ENCODE measurements around the gene RHOF. TPM values are rescaled to one million over a fixed set of nuclear protein-coding genes. Genes with fewer than 3 reads are reported as not detected.

Gene RHOF
- total RNA-seq, 1 experiment from 2014 or later, result 29.1 TPM

- H3K27me3 ChIP-seq (ENCODE audit: insufficient read depth, low read length), result no peaks in the 10 kb centered on the region
- H3K56ac ChIP-seq (ENCODE audit: insufficient read length, low read depth, low read length), result no peak overlapping the region
- no peak overlapping the region; a peak in 1 of 7 replicates for H3K27ac Mint-ChIP-seq
- TF ChIP-seq CTCF (conservative IDR thresholded peaks at IDR 0.05), result no peak
- H2BK12ac ChIP-seq (ENCODE audit: insufficient read length, low read depth, low read length), result no peak overlapping the region
- no peaks in the 10 kb centered on the region for H3K27me3 Mint-ChIP-seq (ENCODE audit: low read depth)
- no peak overlapping the region for H2BK120ac ChIP-seq (ENCODE audit: low read depth, low read length, poor library complexity, severe bottlenecking)
- no peak for DNase-seq
- H3K9me3 ChIP-seq (ENCODE audit: control insufficient read depth, low read depth, low read length), result no peaks in the 10 kb centered on the region
- H2BK20ac ChIP-seq (ENCODE audit: low read depth, low read length, poor library complexity, severe bottlenecking), result no peak overlapping the region
- no peak overlapping the region for H2BK15ac ChIP-seq (ENCODE audit: low read depth, low read length)
- H3K23me2 ChIP-seq (ENCODE audit: insufficient read length, low read depth, low read length, poor library complexity, severe bottlenecking), result no peaks in the 10 kb centered on the region
- H3K79me1 ChIP-seq (ENCODE audit: insufficient read depth, low read depth, low read length, poor library complexity, severe bottlenecking), result peaks cover 2% of the 10 kb centered on the region
- no peak overlapping the region for H3T11ph ChIP-seq (ENCODE audit: low read length)
- H3K9me3 Mint-ChIP-seq, result no peaks in the 10 kb centered on the region; a peak in 1 of 5 replicates
- no peak overlapping the region for H4K5ac ChIP-seq (ENCODE audit: insufficient read length, low read depth, low read length)
- H3K4ac ChIP-seq (ENCODE audit: low read depth, low read length), result no peak overlapping the region
- no CpG with 5 or more reads among the region's 18 CpGs for WGBS (ENCODE audit: extremely low coverage, insufficient read length, low lambda C conversion rate)
- H3K27ac ChIP-seq (ENCODE audit: insufficient read length, low read depth, low read length), result no peak overlapping the region
- peaks cover 3% of the 10 kb centered on the region; the same call in 1 of the 2 replicates for H3K79me2 ChIP-seq (ENCODE audit: insufficient read depth, low read length)
- no peak overlapping the region for H2AK5ac ChIP-seq (ENCODE audit: insufficient read length, low read length)
- H2BK5ac ChIP-seq (ENCODE audit: insufficient read length, low read length), result no peak overlapping the region
- no peak overlapping the region for H3K4me3 Mint-ChIP-seq
- H3K4me2 ChIP-seq (ENCODE audit: insufficient read depth, insufficient read length, low read length), result no peak overlapping the region
- peaks cover 20 to 75% (median 60%) of the 10 kb centered on the region in 3 experiments for H3K36me3 Mint-ChIP-seq (ENCODE audit: insufficient read depth in 1 of 3, low read depth in 3 of 3)
- H4K91ac ChIP-seq (ENCODE audit: insufficient read length, low read depth, low read length), result no peak overlapping the region
- no peak overlapping the region for H4K8ac ChIP-seq (replicated peaks; ENCODE audit: insufficient read length, low read depth, low read length)
- H2AFZ ChIP-seq (ENCODE audit: low read length), result no peak overlapping the region
- no peak overlapping the region for H3K14ac ChIP-seq (ENCODE audit: insufficient read depth, low read length)
- H3K4me1 Mint-ChIP-seq, result peaks cover 9 to 14% of the 10 kb centered on the region in 2 experiments
- H3K4me1 ChIP-seq (ENCODE audit: insufficient read depth, low read length), result no peaks in the 10 kb centered on the region
- no peak overlapping the region for H3K9ac ChIP-seq (ENCODE audit: extremely low read depth, insufficient read length, low read length)
- no peak overlapping the region for H3K18ac ChIP-seq (ENCODE audit: insufficient read length, low read depth, low read length)
- H3K23ac ChIP-seq (ENCODE audit: insufficient read length, low read depth, low read length), result no peak overlapping the region
- no peaks in the 10 kb centered on the region for H4K20me1 ChIP-seq (ENCODE audit: control insufficient read depth, insufficient read depth, insufficient read length)
Observed at GRCh38 chr12:121817648-121818043, 24.2 kb upstream of the RHOF start.
